Body of pancreas (tissue), 4 donors: ENCODE measurements around the gene KREMEN1. TPM values are rescaled to one million over a fixed set of nuclear protein-coding genes. Genes with fewer than 3 reads are reported as not detected.

Source experiments
- ATAC-seq: fragments of 150-250 bp; one replicate; pipeline ENCODE4 v1.9.1; 2016
- DNase-seq, 4 donors: peaks; one replicate each; pipeline ENCODE4 v3.0.0-alpha.2; 2019
- H3K27ac ChIP-seq, 4 donors: fragments of 200-600 bp; sonication (generic); 1 replicate in 3 of 4; 2 replicates in 1 of 4; pipeline versions ENCODE4 v1.5.1 to v1.6.1; 2016 to 2019; ENCODE audit warnings: mild to moderate bottlenecking in 1 of 4, mixed read lengths in 1 of 4, moderate library complexity in 1 of 4
- H3K27me3 ChIP-seq, 2 donors: fragments of 200-600 bp; sonication (generic); one replicate each; pipeline ENCODE4 v1.6.0; 2016; ENCODE audit warnings: mild to moderate bottlenecking in 1 of 2
- H3K36me3 ChIP-seq, 2 donors: fragments of 200-600 bp; sonication (generic); replicated peaks in 1 of 2; 2 replicates each; pipeline ENCODE4 v1.5.1; 2016; ENCODE audit warnings: low read depth in 2 of 2; ENCODE audit not compliant: insufficient read depth in 1 of 2
- H3K4me1 ChIP-seq: fragments of 200-600 bp; sonication (generic); one replicate; pipeline ENCODE4 v1.6.0; 2016
- H3K4me3 ChIP-seq, 2 donors: fragments of 200-600 bp; sonication (generic); 1 replicate in 1 of 2; 2 replicates in 1 of 2; pipeline ENCODE4 v1.5.1; 2016 to 2019
- H3K9me3 ChIP-seq, 3 donors: fragments of 200-600 bp; sonication (generic); 1 replicate in 2 of 3; 2 replicates in 1 of 3; pipeline ENCODE4 v1.5.1; 2016
- CTCF ChIP-seq, 7 experiments: fragments of 450-650 bp in 4 of 7; fragments of 200-600 bp in 3 of 7; sonication (generic) in 3 of 7; IDR thresholded peaks; one replicate each; pipeline ENCODE4 v1.5.1; 2016 to 2019; ENCODE audit warnings: antibody characterized with exemption in 7 of 7
- POLR2A ChIP-seq, 3 donors: fragments of 450-650 bp; IDR thresholded peaks; one replicate each; pipeline ENCODE4 v1.6.1; 2016; ENCODE audit warnings: antibody characterized with exemption in 3 of 3, mild to moderate bottlenecking in 2 of 3
- WGBS, 2 donors: methylation state at CpG; one replicate each; pipeline ENCODE4 v1.1.5; 2017; 5-methylcytosine and 5-hydroxymethylcytosine counted together
- intact Hi-C: fragments of 100-400 bp; cut with DNase I; formaldehyde crosslinking; loops from one replicate; pipeline ENCODE4 v1.15.1; 2023
- small RNA-seq: library from RNA; depleted of rRNA; stranded (forward); fragments of <200 nt; gene quantifications from one replicate; pipeline ENCODE3, GENCODE V24; 2016
- total RNA-seq, 2 donors: library from RNA; depleted of rRNA; stranded (reverse); fragments of >200 nt; gene quantifications; one replicate each; pipeline ENCODE4 v1.1.0, GENCODE V29; 2016

Gene KREMEN1
- total RNA-seq, 2 donors from 2014 or later: 6.6 to 7.3 TPM

GRCh38 chr22:29216873-29217666 is 144.2 kb downstream of the KREMEN1 start:
- 43 to 69% methylated on average over 5 to 14 of the region's 14 CpGs for WGBS, 2 donors
- ATAC-seq (peak; percentile 83), DNase-seq (peak; percentile 73 to 92 (median 86))
- H3K36me3 ChIP-seq: no peaks in the 10 kb centered on the region
- TF ChIP-seq POLR2A (IDR thresholded peaks at IDR 0.05): peak in 2 of 3 donors; percentile 17 to 35
- TF ChIP-seq CTCF (IDR thresholded peaks at IDR 0.05): no peak
- peak overlapping the region; percentile 48 to 77 (median 63) for H3K27ac ChIP-seq
- H3K4me3 ChIP-seq: no peak overlapping the region
- H3K27me3 ChIP-seq: no peaks in the 10 kb centered on the region
- H3K4me1 ChIP-seq: peaks cover 37% of the 10 kb centered on the region
- no peaks in the 10 kb centered on the region for H3K9me3 ChIP-seq
- intact Hi-C loops: no loop called here

Small RNAs within 50 kb of the gene (small RNA-seq; reads per million reads assigned to genes)
- gene RNU6-1219P (not detected), gene RNU6-810P (not detected)

Other genes with a start within 250 kb of the KREMEN1 start
- gene ZNRF3, start 189.5 kb upstream of the KREMEN1 start, total RNA-seq: 1 to 10 TPM; 7.8 to 8.6 TPM
- gene C22orf31, start 11.2 kb upstream of the KREMEN1 start, total RNA-seq: not detected
- 10 to 100 TPM in 1 of 2 donors, 1 to 10 TPM in 1; 5.9 to 25.9 TPM for gene EMID1, start 132.9 kb downstream of the KREMEN1 start, total RNA-seq
- 10 to 100 TPM; 32.4 to 42.2 TPM for gene RHBDD3, start 194.9 kb downstream of the KREMEN1 start, total RNA-seq
- 100 to 1,000 TPM; 142 to 175 TPM for gene EWSR1, start 195.2 kb downstream of the KREMEN1 start, total RNA-seq
- 10 to 100 TPM; 15.8 to 19.2 TPM for gene GAS2L1, start 233.6 kb downstream of the KREMEN1 start, total RNA-seq
- gene RASL10A, start 242.7 kb downstream of the KREMEN1 start, total RNA-seq: under 1 TPM in 1 of 2 donors, not detected in 1; 0.78 TPM